Neuronal stem cell (in vitro differentiated cells): ENCODE results near the gene GNPAT. TPM values are rescaled to one million over a fixed set of nuclear protein-coding genes. Genes with fewer than 3 reads are reported as not detected.

Experiments used
- DNase-seq: peaks from one replicate; pipeline ENCODE4 v3.0.0-alpha.2; 2013; ENCODE audit warnings: low spot score
- H2AFZ ChIP-seq: one replicate; pipeline ENCODE4 v1.6.1; 2013; ENCODE audit warnings: mild to moderate bottlenecking, low read length, inconsistent platforms
- H2AK5ac ChIP-seq: 2 replicates; pipeline ENCODE4 v1.6.1; 2013; ENCODE audit warnings: low read depth, mild to moderate bottlenecking, inconsistent platforms, low read length, moderate library complexity, mixed read lengths
- H2BK120ac ChIP-seq: 2 replicates; pipeline ENCODE4 v1.6.1; 2013; ENCODE audit warnings: low read depth, mild to moderate bottlenecking, inconsistent platforms, low read length, moderate library complexity, mixed read lengths
- H2BK12ac ChIP-seq: one replicate; pipeline ENCODE4 v1.6.1; 2013; ENCODE audit warnings: low read length, inconsistent platforms
- H2BK15ac ChIP-seq: 2 replicates; pipeline ENCODE4 v1.6.1; 2013; ENCODE audit warnings: mild to moderate bottlenecking, low read length, inconsistent platforms, mixed read lengths
- H2BK5ac ChIP-seq: one replicate; pipeline ENCODE4 v1.6.1; 2013; ENCODE audit warnings: inconsistent platforms, mild to moderate bottlenecking, low read length, moderate library complexity
- H3K14ac ChIP-seq: one replicate; pipeline ENCODE4 v1.6.1; 2013; ENCODE audit warnings: low read length, inconsistent platforms
- H3K18ac ChIP-seq: 2 replicates; pipeline ENCODE4 v1.6.1; 2013; ENCODE audit warnings: low read length, inconsistent platforms
- H3K23ac ChIP-seq: 2 replicates; pipeline ENCODE4 v1.6.1; 2013; ENCODE audit warnings: low read depth, mild to moderate bottlenecking, mixed read lengths, low read length, inconsistent platforms; ENCODE audit not compliant: poor library complexity
- H3K27ac ChIP-seq: replicated peaks from 3 replicates; pipeline ENCODE4 v1.5.1; 2013; ENCODE audit warnings: low read length, inconsistent platforms
- H3K27me3 ChIP-seq, 3 experiments: 2 replicates each; pipeline ENCODE4 v1.6.1; 2013; ENCODE audit warnings: low read length in 3 of 3, mild to moderate bottlenecking in 2 of 3, inconsistent platforms in 1 of 3, low read depth in 1 of 3, mixed read lengths in 1 of 3, moderate library complexity in 1 of 3; ENCODE audit not compliant: control insufficient read depth in 3 of 3, insufficient read depth in 3 of 3
- H3K36me3 ChIP-seq, 2 donors: replicated peaks in 1 of 2; 2 replicates each; pipeline ENCODE4 v1.6.1; 2013; ENCODE audit warnings: low read length in 2 of 2; ENCODE audit not compliant: control insufficient read depth in 2 of 2, insufficient read depth in 2 of 2
- H3K4ac ChIP-seq: 2 replicates; pipeline ENCODE4 v1.6.1; 2013; ENCODE audit warnings: inconsistent platforms, mild to moderate bottlenecking, low read length, moderate library complexity
- H3K4me1 ChIP-seq, 2 donors: 1 replicate in 1 of 2; 2 replicates in 1 of 2; pipeline ENCODE4 v1.6.1; 2013; ENCODE audit warnings: low read length in 2 of 2, low read depth in 1 of 2; ENCODE audit not compliant: control insufficient read depth in 2 of 2, insufficient read depth in 1 of 2
- H3K4me2 ChIP-seq: one replicate; pipeline ENCODE4 v1.6.1; 2013; ENCODE audit warnings: mild to moderate bottlenecking, low read length, inconsistent platforms; ENCODE audit not compliant: insufficient read depth, poor library complexity, severe bottlenecking
- H3K4me3 ChIP-seq, 2 donors: 2 replicates each; pipeline ENCODE4 v1.5.1; 2013; ENCODE audit warnings: low read length in 2 of 2, mild to moderate bottlenecking in 2 of 2, inconsistent platforms in 1 of 2, moderate library complexity in 1 of 2
- H3K79me1 ChIP-seq: one replicate; pipeline ENCODE4 v1.6.1; 2013; ENCODE audit warnings: low read depth, mild to moderate bottlenecking, inconsistent platforms, low read length, moderate library complexity
- H3K9ac ChIP-seq: one replicate; pipeline ENCODE4 v1.6.1; 2013; ENCODE audit warnings: mild to moderate bottlenecking, low read depth, low read length, inconsistent platforms; ENCODE audit not compliant: poor library complexity
- H3K9me3 ChIP-seq, 2 donors: replicated peaks in 1 of 2; 2 replicates each; pipeline versions ENCODE3 to v1.6.1; 2013; ENCODE audit warnings: low read length in 2 of 2, mild to moderate bottlenecking in 2 of 2, inconsistent platforms in 1 of 2, low read depth in 1 of 2, mixed read lengths in 1 of 2, moderate library complexity in 1 of 2; ENCODE audit not compliant: control insufficient read depth in 2 of 2, insufficient read depth in 1 of 2
- H4K8ac ChIP-seq: one replicate; pipeline ENCODE4 v1.6.1; 2013; ENCODE audit warnings: low read depth, mild to moderate bottlenecking, inconsistent platforms, low read length, moderate library complexity
- H4K91ac ChIP-seq: one replicate; pipeline ENCODE4 v1.6.1; 2013; ENCODE audit warnings: low read length, low read depth, mild to moderate bottlenecking, inconsistent platforms; ENCODE audit not compliant: poor library complexity
- WGBS, 2 donors: extraction: QIAGEN DNeasy Blood & Tissue Kit; methylation state at CpG; one replicate each; pipeline ENCODE4 v1.1.7; 2013; ENCODE audit warnings: missing lambda C conversion rate in 2 of 2, mixed read lengths in 1 of 2; ENCODE audit not compliant: insufficient read length in 2 of 2, insufficient replicate concordance in 1 of 2; ENCODE audit errors: extremely low coverage in 2 of 2; 5-methylcytosine and 5-hydroxymethylcytosine counted together
- polyA plus RNA-seq, 2 experiments: library from polyadenylated mRNA; stranded (reverse); fragments of 200-250 nt; gene quantifications; one replicate each; pipeline ENCODE4 v1.2.3, GENCODE V29; 2013

GNPAT gene
- 68.5 TPM for polyA plus RNA-seq (2013, experiment 1 of 2)
- polyA plus RNA-seq (2013, experiment 2 of 2) = 70.8 TPM

- peak within 1 kb of the TSS; percentile 90 for H3K23ac ChIP-seq
- peak within 1 kb of the TSS; percentile 47 for H3K14ac ChIP-seq
- WGBS, 2 donors = no CpG with 5 or more reads among the region's 51 CpGs
- no peaks in the 10 kb centered on the region for H3K27me3 ChIP-seq
- H3K4me1 ChIP-seq = peaks cover 3 to 7% of the 10 kb centered on the region in 2 donors
- peak within 1 kb of the TSS; percentile 75 to 94 for H3K4me3 ChIP-seq
- peak within 1 kb of the TSS; percentile 91 for H3K18ac ChIP-seq
- no peak within 1 kb of the TSS for H2BK12ac ChIP-seq
- H3K36me3 ChIP-seq = peaks cover 10 to 35% of the 10 kb centered on the region in 2 donors
- H2AFZ ChIP-seq = peak within 1 kb of the TSS; percentile 94
- peak within 1 kb of the TSS; percentile 69 for H3K4me2 ChIP-seq
- peaks cover 0 to 2% of the 10 kb centered on the region in 2 donors for H3K9me3 ChIP-seq
- H2BK120ac ChIP-seq = no peak within 1 kb of the TSS
- H3K4ac ChIP-seq = no peak within 1 kb of the TSS
- H2AK5ac ChIP-seq = no peak within 1 kb of the TSS
- peaks cover 3% of the 10 kb centered on the region for H3K79me1 ChIP-seq
- no peak within 1 kb of the TSS for H2BK15ac ChIP-seq
- DNase-seq = peak; percentile 87
- no peak within 1 kb of the TSS for H2BK5ac ChIP-seq
- peak within 1 kb of the TSS; percentile 86 for H3K9ac ChIP-seq
- peak within 1 kb of the TSS; percentile 56 for H3K27ac ChIP-seq
- H4K91ac ChIP-seq = no peak within 1 kb of the TSS
- no peak within 1 kb of the TSS for H4K8ac ChIP-seq
Measured at GRCh38 chr1:231240883-231241735, at the start of gene GNPAT. GNPAT (plus strand) TSS chr1:231241212; CDS start chr1:231241379, 167 bp downstream.

- Histone ChIP-seq H3K27me3 (peaks cover 0 to 18% (median 0%) of the 10 kb centered on the region in 3 experiments), H3K14ac (no peak overlapping the region), H3K79me1 (no peaks in the 10 kb centered on the region), H2AFZ (no peak overlapping the region), H3K9me3 (peaks cover 0 to 4% of the 10 kb centered on the region in 2 donors), H3K4me2 (no peak overlapping the region), H3K4ac (no peak overlapping the region), H4K8ac (no peak overlapping the region), H3K23ac (peak overlapping the region; percentile 9), H3K36me3 (no peaks in the 10 kb centered on the region), H2BK120ac (no peak overlapping the region), H2BK12ac (no peak overlapping the region), H3K4me1 (peaks cover 0 to 17% of the 10 kb centered on the region in 2 donors), H2AK5ac (peak overlapping the region; percentile 10), H2BK5ac (no peak overlapping the region), H3K4me3 (no peak overlapping the region), H3K18ac (peak overlapping the region; percentile 79), H3K27ac (no peak overlapping the region), H2BK15ac (no peak overlapping the region), H4K91ac (no peak overlapping the region), H3K9ac (no peak overlapping the region)
- DNase-seq = no peak
- no CpG with 5 or more reads among the region's 12 CpGs for WGBS, 2 donors
Measured at GRCh38 chr1:231192620-231193163, 48.3 kb upstream of the GNPAT start.

- DNase-seq = no peak
- Histone ChIP-seq H3K4me2 (no peak overlapping the region), H3K27ac (no peak overlapping the region), H2BK120ac (no peak overlapping the region), H3K27me3 (peaks cover 0 to 18% (median 0%) of the 10 kb centered on the region in 3 experiments), H3K23ac (no peak overlapping the region), H3K4me1 (peaks cover 0 to 11% of the 10 kb centered on the region in 2 donors), H2BK15ac (no peak overlapping the region), H3K9me3 (peaks cover 0 to 4% of the 10 kb centered on the region in 2 donors), H3K18ac (no peak overlapping the region), H4K8ac (no peak overlapping the region), H3K9ac (no peak overlapping the region), H2AFZ (no peak overlapping the region), H3K36me3 (no peaks in the 10 kb centered on the region), H4K91ac (no peak overlapping the region), H2AK5ac (no peak overlapping the region), H3K4me3 (no peak overlapping the region), H2BK5ac (no peak overlapping the region), H3K79me1 (no peaks in the 10 kb centered on the region), H2BK12ac (no peak overlapping the region), H3K4ac (no peak overlapping the region), H3K14ac (no peak overlapping the region)
- WGBS, 2 donors = no CpG with 5 or more reads among the region's 10 CpGs
Measured at GRCh38 chr1:231193710-231194340, 47.2 kb upstream of the GNPAT start.

- Histone ChIP-seq H3K4me2 (no peak overlapping the region), H3K79me1 (no peaks in the 10 kb centered on the region), H3K18ac (no peak overlapping the region), H2BK5ac (no peak overlapping the region), H3K9me3 (peaks cover 0 to 4% of the 10 kb centered on the region in 2 donors), H3K27me3 (peaks cover 0 to 21% (median 0%) of the 10 kb centered on the region in 3 experiments), H3K23ac (no peak overlapping the region), H3K9ac (no peak overlapping the region), H2BK120ac (no peak overlapping the region), H3K4ac (no peak overlapping the region), H2BK15ac (no peak overlapping the region), H3K4me1 (peaks cover 0 to 11% of the 10 kb centered on the region in 2 donors), H2AK5ac (no peak overlapping the region), H3K14ac (no peak overlapping the region), H3K36me3 (no peaks in the 10 kb centered on the region), H2AFZ (no peak overlapping the region), H2BK12ac (no peak overlapping the region), H3K27ac (no peak overlapping the region), H3K4me3 (no peak overlapping the region), H4K91ac (no peak overlapping the region), H4K8ac (no peak overlapping the region)
- DNase-seq = no peak
- WGBS, 2 donors = no CpG with 5 or more reads among the region's 2 CpGs
Measured at GRCh38 chr1:231194476-231194842, 46.6 kb upstream of the GNPAT start.
